GM21576 (cell line): ENCODE measurements around the gene PASK.

ENCODE experiments used
- ATAC-seq: cut with Tn5 transposase; IDR thresholded peaks from one replicate; pipeline ENCODE4 v1.9.1; 2021; ENCODE audit warnings: mild to moderate bottlenecking, moderate library complexity; ENCODE audit not compliant: unreplicated experiment

The PASK gene

GRCh38 chr2:241068942-241069810, 80.1 kb downstream of the PASK start:
- no peak for ATAC-seq

GRCh38 chr2:241068136-241068941, 80.9 kb downstream of the PASK start:
- no peak for ATAC-seq

GRCh38 chr2:241067501-241068135, 81.7 kb downstream of the PASK start:
- no peak for ATAC-seq

GRCh38 chr2:241066893-241067341, 82.4 kb downstream of the PASK start:
- no peak for ATAC-seq

- no peak for ATAC-seq
Measured at GRCh38 chr2:241066171-241066892, 82.9 kb downstream of the PASK start.

GRCh38 chr2:241065355-241065803, 83.9 kb downstream of the PASK start:
- no peak for ATAC-seq

GRCh38 chr2:241064802-241065354, 84.4 kb downstream of the PASK start:
- ATAC-seq = no peak

GRCh38 chr2:241064008-241064801, 85.1 kb downstream of the PASK start:
- ATAC-seq = no peak

GRCh38 chr2:241063587-241063986, 85.7 kb downstream of the PASK start:
- ATAC-seq = no peak

- ATAC-seq = no peak
Measured at GRCh38 chr2:241063093-241063551, 86.2 kb downstream of the PASK start.

- no peak for ATAC-seq
Measured at GRCh38 chr2:241062389-241063092, 86.7 kb downstream of the PASK start.

- ATAC-seq = no peak
Measured at GRCh38 chr2:241061275-241061674, 88.0 kb downstream of the PASK start.
